Spleen (tissue), 11 donors: ENCODE results near the gene KAT7. TPM values are rescaled to one million over a fixed set of nuclear protein-coding genes. Genes with fewer than 3 reads are reported as not detected.
A peak's percentile ranks its signal among the peaks of the same experiment; 100 is the strongest.
"Not testable (repeated sequence)": the region's sequence is repeated elsewhere in the genome, so short reads cannot be mapped to it uniquely, and the experiment has no call there.

Experiments used
- DNase-seq: peaks from one replicate; pipeline ENCODE4 v3.0.0-alpha.2; 2020
- H3K27ac ChIP-seq, 8 donors: fragments of 200-600 bp; sonication (generic) in 7 of 8; 1 replicate in 4 of 8; 2 replicates in 4 of 8; pipeline versions ENCODE4 v1.5.0 to v1.8.0; 2016 to 2021; ENCODE audit warnings: inconsistent platforms in 4 of 8, mild to moderate bottlenecking in 4 of 8, moderate library complexity in 1 of 8
- H3K27me3 ChIP-seq, 7 donors: fragments of 200-600 bp; sonication (generic) in 6 of 7; replicated peaks in 1 of 7; 1 replicate in 4 of 7; 2 replicates in 3 of 7; pipeline versions ENCODE4 v1.5.0 to v1.8.0; 2016 to 2021; ENCODE audit warnings: inconsistent platforms in 3 of 7, mild to moderate bottlenecking in 1 of 7
- H3K36me3 ChIP-seq, 6 donors: fragments of 200-600 bp; sonication (generic) in 5 of 6; 1 replicate in 4 of 6; 2 replicates in 2 of 6; pipeline versions ENCODE4 v1.5.0 to v1.8.0; 2016 to 2021; ENCODE audit warnings: inconsistent platforms in 2 of 6
- H3K4me1 ChIP-seq, 6 donors: fragments of 200-600 bp; sonication (generic) in 5 of 6; 1 replicate in 3 of 6; 2 replicates in 3 of 6; pipeline versions ENCODE4 v1.5.0 to v1.8.0; 2016 to 2021; ENCODE audit warnings: inconsistent platforms in 3 of 6
- H3K4me3 ChIP-seq, 8 donors: fragments of 200-600 bp; sonication (generic) in 7 of 8; 1 replicate in 4 of 8; 2 replicates in 4 of 8; pipeline versions ENCODE4 v1.5.0 to v1.8.0; 2016 to 2021; ENCODE audit warnings: inconsistent platforms in 4 of 8, mild to moderate bottlenecking in 4 of 8, moderate library complexity in 2 of 8
- H3K9me3 ChIP-seq, 8 donors: fragments of 200-600 bp; sonication (generic) in 7 of 8; 1 replicate in 4 of 8; 2 replicates in 4 of 8; pipeline versions ENCODE4 v1.5.0 to v1.8.0; 2016 to 2021; ENCODE audit warnings: inconsistent platforms in 4 of 8
- CTCF ChIP-seq, 11 experiments: fragments of 200-600 bp in 7 of 11; fragments of 450-650 bp in 4 of 11; sonication (generic) in 4 of 11; IDR thresholded peaks in 8 of 11; conservative IDR thresholded peaks in 3 of 11; 1 replicate in 7 of 11; 2 replicates in 4 of 11; pipeline versions ENCODE4 v1.4.0 to v1.8.0; 2016 to 2021; ENCODE audit warnings: antibody characterized with exemption in 11 of 11, inconsistent platforms in 4 of 11, mild to moderate bottlenecking in 1 of 11
- POLR2A ChIP-seq, 3 donors: fragments of 450-650 bp; IDR thresholded peaks; one replicate each; pipeline ENCODE4 v1.5.1; 2017; ENCODE audit warnings: antibody characterized with exemption in 3 of 3, mild to moderate bottlenecking in 1 of 3
- POLR2AphosphoS5 ChIP-seq, 3 donors: sonication (generic); formaldehyde crosslinking; IDR thresholded peaks; one replicate each; pipeline ENCODE4 v1.5.1; 2017; ENCODE audit warnings: antibody characterized with exemption in 3 of 3
- WGBS, 5 donors: extraction: QIAGEN DNeasy Blood & Tissue Kit in 3 of 5; methylation state at CpG; one replicate each; pipeline versions ENCODE4 v1.1.5 to v1.1.7; 2013 to 2018; 5-methylcytosine and 5-hydroxymethylcytosine counted together
- intact Hi-C: fragments of 100-400 bp; cut with DNase I; formaldehyde crosslinking; loops from one replicate; pipeline ENCODE4 v1.15.0; 2023; ENCODE audit warnings: low total_unique reads
- polyA plus RNA-seq, 3 donors: library from polyadenylated mRNA; stranded (reverse); fragments of 200-250 nt; gene quantifications; one replicate each; pipeline ENCODE4 v1.2.1, GENCODE V29; 2013
- total RNA-seq, 7 donors: library from RNA; depleted of rRNA in 3 of 7; stranded (reverse); fragments of >200 nt in 3 of 7; fragmentation: NEBNext Ultra II Directional in 4 of 7; extraction: Animal tissue kit (Norgen Biotek cat#: 25700) in 4 of 7; gene quantifications; one replicate each; pipeline versions ENCODE4 v1.1.0 to v1.2.1, GENCODE V29; 2016 to 2021
- donor health status: healthy with polysubstance abuse.
- donor health status: DM: no; HTN: no; CAD: no; lungs with moderate emphysema.
- donor health status: DM: no; HTN: no; CAD: no.
- donor health status: Bipolar disorder and iron deficiency.
- donor health status: healthy.
- donor health status: DM: no; HTN: no; CAD: no.
- donor health status: DM: yes; HTN: yes; CAD: no.

Gene KAT7
- total and polyA plus RNA-seq, 10 donors: 5.9 to 81.2 (median 54.2) TPM

- WGBS, 5 donors: 85 to 91% (median 88%) methylated on average over 9 of the region's 9 CpGs
- H3K4me1 ChIP-seq: peaks cover 34 to 100% (median 86%) of the 10 kb centered on the region in 6 donors
These were observed 31.9 kb upstream of the KAT7 start for GRCh38 chr17:49756323-49757150.

GRCh38 chr17:49757151-49757777 lies 31.2 kb upstream of the KAT7 start:
- intact Hi-C loops: no loop called here
- no peaks in the 10 kb centered on the region for H3K9me3 ChIP-seq
- H3K27ac ChIP-seq: peak overlapping the region in 6 of 8 donors; percentile 13 to 59 (median 47)
- TF ChIP-seq POLR2AphosphoS5 (IDR thresholded peaks at IDR 0.05) (no peak), POLR2A (IDR thresholded peaks at IDR 0.05) (no peak), CTCF (IDR thresholded peaks at IDR 0.05 in 8 of 11, conservative IDR thresholded peaks at IDR 0.05 in 3 of 11) (no peak)
- peaks cover 41 to 100% (median 90%) of the 10 kb centered on the region in 6 donors for H3K4me1 ChIP-seq
- no peak for DNase-seq
- WGBS, 5 donors: 79 to 93% (median 84%) methylated on average over 6 of the region's 6 CpGs
- no peaks in the 10 kb centered on the region for H3K27me3 ChIP-seq
- H3K36me3 ChIP-seq: peaks cover 0 to 34% (median 7%) of the 10 kb centered on the region in 6 donors
- no peak overlapping the region for H3K4me3 ChIP-seq

More at GRCh38 chr17:49756323-49757150, 31.9 kb upstream of the KAT7 start:
- Histone ChIP-seq H3K27me3 (no peaks in the 10 kb centered on the region), H3K9me3 (no peaks in the 10 kb centered on the region), H3K4me3 (no peak overlapping the region), H3K27ac (peak overlapping the region in 6 of 8 donors; percentile 13 to 61 (median 48)), H3K36me3 (peaks cover 0 to 34% (median 7%) of the 10 kb centered on the region in 6 donors)
- TF ChIP-seq CTCF (IDR thresholded peaks at IDR 0.05 in 8 of 11, conservative IDR thresholded peaks at IDR 0.05 in 3 of 11): no peak
- no peak for TF ChIP-seq POLR2AphosphoS5 (IDR thresholded peaks at IDR 0.05)
- no peak for TF ChIP-seq POLR2A (IDR thresholded peaks at IDR 0.05)
- DNase-seq: no peak
- intact Hi-C loops: no loop called here

- H3K9me3 ChIP-seq, intact Hi-C loops, H3K27me3 ChIP-seq, H3K4me3 ChIP-seq, DNase-seq: not testable (repeated sequence)
- Histone ChIP-seq H3K36me3 (peaks cover 0 to 34% (median 7%) of the 10 kb centered on the region in 6 donors), H3K4me1 (peaks cover 41 to 100% (median 85%) of the 10 kb centered on the region in 6 donors), H3K27ac (peak overlapping the region in 3 of 8 donors; percentile 26 to 92 (median 90))
- WGBS, 5 donors: 89 to 95% (median 91%) methylated on average over 8 of the region's 8 CpGs
These were observed 29.9 kb upstream of the KAT7 start for GRCh38 chr17:49758464-49759010.

DNA sequence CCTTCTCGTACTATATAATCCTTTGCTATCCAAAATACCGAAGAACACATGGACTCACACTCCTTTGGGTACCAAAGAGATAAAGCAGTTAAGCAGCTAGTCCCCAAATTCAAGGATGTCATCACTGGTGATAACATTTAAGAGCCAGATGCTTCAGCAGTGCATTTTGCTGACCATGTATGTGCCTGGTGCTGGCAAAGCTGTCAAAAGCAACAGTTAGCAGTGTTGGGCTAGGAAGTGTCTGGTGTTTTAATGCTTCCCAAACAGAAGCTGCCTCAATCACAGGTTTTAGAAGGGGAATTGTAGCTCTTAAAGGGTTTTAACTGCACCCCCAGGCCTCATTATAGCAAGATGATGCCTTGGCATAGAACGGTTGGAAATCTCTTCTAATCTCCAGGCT lies 29.3 kb upstream of the KAT7 start:
- peaks cover 0 to 34% (median 7%) of the 10 kb centered on the region in 6 donors for H3K36me3 ChIP-seq
- no peaks in the 10 kb centered on the region for H3K27me3 ChIP-seq
- 74 to 84% (median 80%) methylated on average over 3 of the region's 3 CpGs for WGBS, 5 donors
- H3K9me3 ChIP-seq: no peaks in the 10 kb centered on the region
- no peak overlapping the region for H3K4me3 ChIP-seq
- TF ChIP-seq POLR2A (IDR thresholded peaks at IDR 0.05) (no peak), POLR2AphosphoS5 (IDR thresholded peaks at IDR 0.05) (no peak), CTCF (IDR thresholded peaks at IDR 0.05 in 8 of 11, conservative IDR thresholded peaks at IDR 0.05 in 3 of 11) (no peak)
- peaks cover 39 to 93% (median 79%) of the 10 kb centered on the region in 6 donors for H3K4me1 ChIP-seq
- peak overlapping the region in 5 of 8 donors; percentile 6 to 92 (median 26) for H3K27ac ChIP-seq
- DNase-seq: no peak
- intact Hi-C loops: no loop called here
